Measurements from ENCODE around the gene KIF1C. TPM values are rescaled to one million over a fixed set of nuclear protein-coding genes. Genes with fewer than 3 reads are reported as not detected.

The KIF1C gene
- total RNA-seq, 1 experiment from 2014 or later: 130 TPM

DNA sequence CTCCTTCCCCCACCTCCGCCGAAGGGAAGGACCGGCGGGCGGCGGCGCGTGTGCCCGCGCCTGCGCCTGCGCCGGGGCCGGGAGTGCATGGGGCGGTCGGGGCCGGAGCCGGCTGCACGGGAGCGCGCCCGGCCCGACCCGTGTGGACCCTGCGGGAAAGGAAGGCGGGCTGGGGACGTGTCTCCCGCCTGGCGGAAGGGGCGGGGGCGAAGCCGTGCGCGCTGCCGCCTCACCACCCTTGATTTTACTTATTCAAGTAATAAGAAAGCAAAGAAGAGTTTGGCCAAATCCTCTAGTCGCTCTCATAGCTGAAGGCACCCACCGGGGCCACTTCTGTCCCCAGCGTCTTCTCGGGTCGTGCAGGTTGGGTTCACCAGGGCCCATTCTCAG is 48.8 kb upstream of the KIF1C start:
- Mint-ChIP-seq H3K27me3 (ENCODE audit: low read depth) (no peaks in the 10 kb centered on the region), H3K9me3 (no peaks in the 10 kb centered on the region), H3K4me1 (peaks cover 47% of the 10 kb centered on the region), H3K36me3 (peaks cover 27% of the 10 kb centered on the region), H3K4me3 (peak overlapping the region; percentile 91), H3K27ac (peak overlapping the region; percentile 82; the same call in 1 of the 2 replicates)
- CTCF ChIA-PET: interaction anchor here (0.6 to 5.4 kb wide), 4 partner anchors 9 to 40 kb away, joined by 3 to 27 read pairs (median 10); partner anchors contain the start of genes RNF167 and SLC25A11
- peak; percentile 40 for ATAC-seq
- TF ChIP-seq, protein P1, sequence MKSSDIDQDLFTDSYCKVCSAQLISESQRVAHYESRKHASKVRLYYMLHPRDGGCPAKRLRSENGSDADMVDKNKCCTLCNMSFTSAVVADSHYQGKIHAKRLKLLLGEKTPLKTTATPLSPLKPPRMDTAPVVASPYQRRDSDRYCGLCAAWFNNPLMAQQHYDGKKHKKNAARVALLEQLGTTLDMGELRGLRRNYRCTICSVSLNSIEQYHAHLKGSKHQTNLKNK (CRISPR knock-in tag; IDR thresholded peaks at IDR 0.05): no peak
- TF ChIP-seq NR3C1 (CRISPR knock-in tag; conservative IDR thresholded peaks at IDR 0.05; ENCODE audit: low read depth) (no peak), ZNF423 (CRISPR knock-in tag; IDR thresholded peaks at IDR 0.05) (no peak), ZBTB21 (CRISPR knock-in tag; IDR thresholded peaks at IDR 0.05; ENCODE audit: borderline replicate concordance) (no peak), ZNF396 (CRISPR knock-in tag; IDR thresholded peaks at IDR 0.05; ENCODE audit: borderline replicate concordance) (no peak), TEAD1 (CRISPR knock-in tag; IDR thresholded peaks at IDR 0.05) (0 out of 2 replicates have a peak, but pooled peaks have one; percentile 7)
- TF ChIP-seq, protein P2, sequence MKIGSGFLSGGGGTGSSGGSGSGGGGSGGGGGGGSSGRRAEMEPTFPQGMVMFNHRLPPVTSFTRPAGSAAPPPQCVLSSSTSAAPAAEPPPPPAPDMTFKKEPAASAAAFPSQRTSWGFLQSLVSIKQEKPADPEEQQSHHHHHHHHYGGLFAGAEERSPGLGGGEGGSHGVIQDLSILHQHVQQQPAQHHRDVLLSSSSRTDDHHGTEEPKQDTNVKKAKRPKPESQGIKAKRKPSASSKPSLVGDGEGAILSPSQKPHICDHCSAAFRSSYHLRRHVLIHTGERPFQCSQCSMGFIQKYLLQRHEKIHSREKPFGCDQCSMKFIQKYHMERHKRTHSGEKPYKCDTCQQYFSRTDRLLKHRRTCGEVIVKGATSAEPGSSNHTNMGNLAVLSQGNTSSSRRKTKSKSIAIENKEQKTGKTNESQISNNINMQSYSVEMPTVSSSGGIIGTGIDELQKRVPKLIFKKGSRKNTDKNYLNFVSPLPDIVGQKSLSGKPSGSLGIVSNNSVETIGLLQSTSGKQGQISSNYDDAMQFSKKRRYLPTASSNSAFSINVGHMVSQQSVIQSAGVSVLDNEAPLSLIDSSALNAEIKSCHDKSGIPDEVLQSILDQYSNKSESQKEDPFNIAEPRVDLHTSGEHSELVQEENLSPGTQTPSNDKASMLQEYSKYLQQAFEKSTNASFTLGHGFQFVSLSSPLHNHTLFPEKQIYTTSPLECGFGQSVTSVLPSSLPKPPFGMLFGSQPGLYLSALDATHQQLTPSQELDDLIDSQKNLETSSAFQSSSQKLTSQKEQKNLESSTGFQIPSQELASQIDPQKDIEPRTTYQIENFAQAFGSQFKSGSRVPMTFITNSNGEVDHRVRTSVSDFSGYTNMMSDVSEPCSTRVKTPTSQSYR (CRISPR knock-in tag; IDR thresholded peaks at IDR 0.05): no peak
- TF ChIP-seq, protein P3, sequence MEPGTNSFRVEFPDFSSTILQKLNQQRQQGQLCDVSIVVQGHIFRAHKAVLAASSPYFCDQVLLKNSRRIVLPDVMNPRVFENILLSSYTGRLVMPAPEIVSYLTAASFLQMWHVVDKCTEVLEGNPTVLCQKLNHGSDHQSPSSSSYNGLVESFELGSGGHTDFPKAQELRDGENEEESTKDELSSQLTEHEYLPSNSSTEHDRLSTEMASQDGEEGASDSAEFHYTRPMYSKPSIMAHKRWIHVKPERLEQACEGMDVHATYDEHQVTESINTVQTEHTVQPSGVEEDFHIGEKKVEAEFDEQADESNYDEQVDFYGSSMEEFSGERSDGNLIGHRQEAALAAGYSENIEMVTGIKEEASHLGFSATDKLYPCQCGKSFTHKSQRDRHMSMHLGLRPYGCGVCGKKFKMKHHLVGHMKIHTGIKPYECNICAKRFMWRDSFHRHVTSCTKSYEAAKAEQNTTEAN (CRISPR knock-in tag; IDR thresholded peaks at IDR 0.05): no peak
- DNase-seq (ENCODE audit: low spot score): peak; percentile 78
- POLR2A ChIA-PET: interaction anchor here (1.0 to 3.5 kb wide), 3 partner anchors 9 to 40 kb away, joined by 6 to 45 read pairs (median 18); partner anchors contain the start of genes RNF167, SLC25A11 and SPAG7

DNA sequence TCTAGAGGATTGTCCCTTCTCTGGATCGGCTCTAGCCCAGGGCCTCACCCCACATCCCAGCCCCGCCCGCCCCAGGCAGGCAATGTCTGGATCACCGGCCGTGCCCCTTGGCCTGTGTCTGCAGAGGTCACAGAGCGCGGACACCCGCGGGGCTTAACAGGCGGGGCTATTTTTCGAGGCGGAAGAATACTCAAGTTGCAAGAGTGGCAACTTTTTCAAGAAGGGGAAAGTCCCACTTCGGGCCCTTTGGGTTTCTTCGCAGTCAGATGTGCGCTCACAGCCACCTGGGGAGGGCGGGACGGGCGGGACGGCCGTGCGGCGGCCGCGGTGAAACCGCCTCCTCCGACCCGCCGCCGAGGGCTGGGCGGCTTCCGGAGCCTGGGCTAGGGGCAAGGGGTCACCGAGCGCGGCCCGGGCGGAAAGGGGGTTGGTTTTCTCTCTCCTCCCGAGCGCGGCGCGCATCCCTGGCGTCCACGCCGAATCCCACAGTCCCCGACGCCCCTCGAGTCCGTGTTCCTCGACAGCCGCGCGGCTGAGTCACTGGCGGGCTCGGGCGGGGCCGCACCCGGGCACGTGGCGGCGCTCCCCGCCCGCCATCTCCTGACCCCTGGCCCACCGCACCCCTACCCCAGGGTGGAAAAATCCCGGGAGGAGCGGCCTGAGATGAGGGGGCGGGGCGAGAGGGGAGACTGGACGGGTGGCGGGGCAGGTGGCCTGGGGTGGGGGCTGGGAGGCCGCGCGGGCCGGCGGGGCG is 48.3 kb upstream of the KIF1C start:
- ATAC-seq (peak; percentile 17), DNase-seq (ENCODE audit: low spot score) (peak; percentile 74)
- no peaks in the 10 kb centered on the region for H3K9me3 Mint-ChIP-seq
- no peaks in the 10 kb centered on the region for H3K27me3 Mint-ChIP-seq (ENCODE audit: low read depth)
- ChIA-PET POLR2A (interaction anchor here (0.9 to 3.5 kb wide), 6 partner anchors 9 to 50 kb away, joined by 5 to 45 read pairs (median 12); partner anchors contain the start of genes C17orf107, RNF167, SLC25A11 and SPAG7), CTCF (interaction anchor here (1.0 to 5.4 kb wide), 6 partner anchors 10 to 40 kb away, joined by 3 to 27 read pairs (median 14); partner anchors contain the start of genes RNF167, SLC25A11 and SPAG7)
- peak overlapping the region; percentile 91 for H3K4me3 Mint-ChIP-seq
- peaks cover 48% of the 10 kb centered on the region for H3K4me1 Mint-ChIP-seq
- peak overlapping the region; percentile 82; the same call in 1 of the 2 replicates for H3K27ac Mint-ChIP-seq
- H3K36me3 Mint-ChIP-seq: peaks cover 24% of the 10 kb centered on the region
- TF ChIP-seq, protein P4, sequence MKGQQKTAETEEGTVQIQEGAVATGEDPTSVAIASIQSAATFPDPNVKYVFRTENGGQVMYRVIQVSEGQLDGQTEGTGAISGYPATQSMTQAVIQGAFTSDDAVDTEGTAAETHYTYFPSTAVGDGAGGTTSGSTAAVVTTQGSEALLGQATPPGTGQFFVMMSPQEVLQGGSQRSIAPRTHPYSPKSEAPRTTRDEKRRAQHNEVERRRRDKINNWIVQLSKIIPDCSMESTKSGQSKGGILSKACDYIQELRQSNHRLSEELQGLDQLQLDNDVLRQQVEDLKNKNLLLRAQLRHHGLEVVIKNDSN (CRISPR knock-in tag; IDR thresholded peaks at IDR 0.05): peak; percentile 56; the same call in 1 of the 2 replicates
- TF ChIP-seq ZNF219 (CRISPR knock-in tag; IDR thresholded peaks at IDR 0.05; ENCODE audit: borderline replicate concordance) (no peak; the same call in 1 of the 2 replicates), ZNF263 (CRISPR knock-in tag; IDR thresholded peaks at IDR 0.05; ENCODE audit: low read depth) (no peak), KAT7 (CRISPR knock-in tag; IDR thresholded peaks at IDR 0.05; ENCODE audit: borderline replicate concordance) (0 out of 2 replicates have a peak, but pooled peaks have one; percentile 55), ZNF416 (CRISPR knock-in tag; IDR thresholded peaks at IDR 0.05) (0 out of 2 replicates have a peak, but pooled peaks have one; percentile 21), HMGXB4 (CRISPR knock-in tag; IDR thresholded peaks at IDR 0.05) (no peak; the same call in 1 of the 2 replicates), TCF7 (CRISPR knock-in tag; IDR thresholded peaks at IDR 0.05; ENCODE audit: low read depth) (0 out of 2 replicates have a peak, but pooled peaks have one; percentile 30), TP53 (CRISPR knock-in tag; IDR thresholded peaks at IDR 0.05) (peak; percentile 27; the same call in 1 of the 2 replicates), NFE2L1 (CRISPR knock-in tag; IDR thresholded peaks at IDR 0.05) (0 out of 2 replicates have a peak, but pooled peaks have one; percentile 28)
- TF ChIP-seq, protein P5, sequence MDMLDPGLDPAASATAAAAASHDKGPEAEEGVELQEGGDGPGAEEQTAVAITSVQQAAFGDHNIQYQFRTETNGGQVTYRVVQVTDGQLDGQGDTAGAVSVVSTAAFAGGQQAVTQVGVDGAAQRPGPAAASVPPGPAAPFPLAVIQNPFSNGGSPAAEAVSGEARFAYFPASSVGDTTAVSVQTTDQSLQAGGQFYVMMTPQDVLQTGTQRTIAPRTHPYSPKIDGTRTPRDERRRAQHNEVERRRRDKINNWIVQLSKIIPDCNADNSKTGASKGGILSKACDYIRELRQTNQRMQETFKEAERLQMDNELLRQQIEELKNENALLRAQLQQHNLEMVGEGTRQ (CRISPR knock-in tag; IDR thresholded peaks at IDR 0.05): peak; percentile 56; the same call in 1 of the 2 replicates
- TF ChIP-seq, protein P6, sequence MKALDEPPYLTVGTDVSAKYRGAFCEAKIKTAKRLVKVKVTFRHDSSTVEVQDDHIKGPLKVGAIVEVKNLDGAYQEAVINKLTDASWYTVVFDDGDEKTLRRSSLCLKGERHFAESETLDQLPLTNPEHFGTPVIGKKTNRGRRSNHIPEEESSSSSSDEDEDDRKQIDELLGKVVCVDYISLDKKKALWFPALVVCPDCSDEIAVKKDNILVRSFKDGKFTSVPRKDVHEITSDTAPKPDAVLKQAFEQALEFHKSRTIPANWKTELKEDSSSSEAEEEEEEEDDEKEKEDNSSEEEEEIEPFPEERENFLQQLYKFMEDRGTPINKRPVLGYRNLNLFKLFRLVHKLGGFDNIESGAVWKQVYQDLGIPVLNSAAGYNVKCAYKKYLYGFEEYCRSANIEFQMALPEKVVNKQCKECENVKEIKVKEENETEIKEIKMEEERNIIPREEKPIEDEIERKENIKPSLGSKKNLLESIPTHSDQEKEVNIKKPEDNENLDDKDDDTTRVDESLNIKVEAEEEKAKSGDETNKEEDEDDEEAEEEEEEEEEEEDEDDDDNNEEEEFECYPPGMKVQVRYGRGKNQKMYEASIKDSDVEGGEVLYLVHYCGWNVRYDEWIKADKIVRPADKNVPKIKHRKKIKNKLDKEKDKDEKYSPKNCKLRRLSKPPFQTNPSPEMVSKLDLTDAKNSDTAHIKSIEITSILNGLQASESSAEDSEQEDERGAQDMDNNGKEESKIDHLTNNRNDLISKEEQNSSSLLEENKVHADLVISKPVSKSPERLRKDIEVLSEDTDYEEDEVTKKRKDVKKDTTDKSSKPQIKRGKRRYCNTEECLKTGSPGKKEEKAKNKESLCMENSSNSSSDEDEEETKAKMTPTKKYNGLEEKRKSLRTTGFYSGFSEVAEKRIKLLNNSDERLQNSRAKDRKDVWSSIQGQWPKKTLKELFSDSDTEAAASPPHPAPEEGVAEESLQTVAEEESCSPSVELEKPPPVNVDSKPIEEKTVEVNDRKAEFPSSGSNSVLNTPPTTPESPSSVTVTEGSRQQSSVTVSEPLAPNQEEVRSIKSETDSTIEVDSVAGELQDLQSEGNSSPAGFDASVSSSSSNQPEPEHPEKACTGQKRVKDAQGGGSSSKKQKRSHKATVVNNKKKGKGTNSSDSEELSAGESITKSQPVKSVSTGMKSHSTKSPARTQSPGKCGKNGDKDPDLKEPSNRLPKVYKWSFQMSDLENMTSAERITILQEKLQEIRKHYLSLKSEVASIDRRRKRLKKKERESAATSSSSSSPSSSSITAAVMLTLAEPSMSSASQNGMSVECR (CRISPR knock-in tag; IDR thresholded peaks at IDR 0.05; ENCODE audit: borderline replicate concordance): peak; percentile 30; the same call in 1 of the 2 replicates

Measured in WTC11 (cell line).